Measurements from ENCODE around the gene ISG20L2.
A peak's percentile ranks its signal among the peaks of the same experiment; 100 is the strongest.

ISG20L2 gene

GRCh38 chr1:156752843-156753482, 24.4 kb upstream of the ISG20L2 start:
- no peak for DNase-seq

GRCh38 chr1:156751757-156752481, 23.4 kb upstream of the ISG20L2 start:
- peak; percentile 97 for DNase-seq

- DNase-seq = no peak
Measured at GRCh38 chr1:156751451-156751756, 22.8 kb upstream of the ISG20L2 start, which contains the start of gene HDGF. HDGF (minus strand) TSS chr1:156751675; CDS start chr1:156751429, 246 bp downstream.

DNA sequence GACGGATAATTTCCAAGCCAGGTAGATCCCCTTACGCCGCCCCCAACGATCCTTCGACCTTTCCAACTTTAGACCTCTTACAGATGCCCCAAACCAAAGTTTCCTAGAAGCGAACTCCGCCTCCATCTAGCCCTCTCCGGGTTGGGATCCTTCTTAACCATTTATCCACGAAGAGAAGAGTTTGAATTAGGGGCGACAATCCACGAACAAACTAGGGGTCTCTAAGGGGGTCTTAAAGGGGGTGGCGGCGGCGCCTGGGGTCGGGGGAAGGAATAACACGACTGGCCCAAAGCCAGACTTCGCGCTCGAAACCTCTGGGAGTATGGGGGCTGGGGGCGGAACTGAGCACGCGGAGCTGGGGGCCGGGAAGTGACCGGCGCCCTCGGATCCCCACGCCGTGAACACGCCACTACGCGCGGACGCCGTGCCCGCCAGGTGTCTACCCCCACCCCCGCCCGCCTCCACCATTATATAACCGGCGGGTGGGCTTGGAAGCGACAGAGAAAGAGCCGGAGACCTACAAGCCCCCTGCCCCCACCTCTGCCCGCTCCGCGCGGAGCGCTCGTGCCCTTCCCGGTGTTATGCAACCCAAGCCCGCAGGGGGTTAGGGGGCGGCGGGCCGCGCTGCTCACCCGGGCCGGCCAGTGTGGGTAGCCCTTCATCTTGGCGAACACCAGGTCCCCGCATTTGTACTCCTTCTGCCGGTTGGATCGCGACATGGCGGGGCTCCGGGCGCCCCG, 22.3 kb upstream of the ISG20L2 start:
- no peak for DNase-seq

- no peak for DNase-seq
Measured at GRCh38 chr1:156750191-156750672, 21.7 kb upstream of the ISG20L2 start.

DNA sequence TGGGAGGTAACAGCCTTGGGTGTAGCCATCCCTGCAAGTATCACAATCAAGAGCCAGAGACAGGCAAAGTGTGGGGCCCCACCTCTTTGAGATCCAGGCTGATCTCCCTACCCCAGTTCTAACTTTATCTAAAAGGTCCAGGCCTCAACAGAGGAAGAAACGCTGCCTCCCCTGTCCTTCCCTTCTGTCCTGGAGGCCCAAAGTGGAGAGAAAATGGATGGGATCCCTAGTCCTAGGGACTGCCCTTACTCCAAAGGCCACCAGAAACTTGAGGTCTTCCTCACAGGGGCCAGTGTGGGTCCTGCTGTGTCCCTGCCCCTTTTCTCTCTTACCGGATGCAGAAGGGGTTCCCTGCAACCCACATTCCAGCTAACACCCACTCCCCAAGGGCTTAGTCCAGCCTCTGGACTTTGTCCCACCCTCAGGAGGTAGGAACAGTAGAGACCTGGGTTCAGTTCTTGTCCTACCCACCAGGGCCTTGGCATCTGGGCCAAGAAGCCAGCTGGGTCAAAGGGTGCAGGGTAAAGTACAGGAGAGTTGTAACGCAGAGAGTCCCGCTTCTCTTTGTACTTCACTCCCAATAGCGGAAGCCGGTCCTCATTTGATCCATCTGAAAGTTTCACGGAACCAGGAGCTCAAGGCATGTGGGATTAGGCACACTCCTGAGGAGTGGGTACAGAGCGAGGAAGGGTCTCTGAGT, 21.0 kb upstream of the ISG20L2 start:
- no peak for DNase-seq

DNA sequence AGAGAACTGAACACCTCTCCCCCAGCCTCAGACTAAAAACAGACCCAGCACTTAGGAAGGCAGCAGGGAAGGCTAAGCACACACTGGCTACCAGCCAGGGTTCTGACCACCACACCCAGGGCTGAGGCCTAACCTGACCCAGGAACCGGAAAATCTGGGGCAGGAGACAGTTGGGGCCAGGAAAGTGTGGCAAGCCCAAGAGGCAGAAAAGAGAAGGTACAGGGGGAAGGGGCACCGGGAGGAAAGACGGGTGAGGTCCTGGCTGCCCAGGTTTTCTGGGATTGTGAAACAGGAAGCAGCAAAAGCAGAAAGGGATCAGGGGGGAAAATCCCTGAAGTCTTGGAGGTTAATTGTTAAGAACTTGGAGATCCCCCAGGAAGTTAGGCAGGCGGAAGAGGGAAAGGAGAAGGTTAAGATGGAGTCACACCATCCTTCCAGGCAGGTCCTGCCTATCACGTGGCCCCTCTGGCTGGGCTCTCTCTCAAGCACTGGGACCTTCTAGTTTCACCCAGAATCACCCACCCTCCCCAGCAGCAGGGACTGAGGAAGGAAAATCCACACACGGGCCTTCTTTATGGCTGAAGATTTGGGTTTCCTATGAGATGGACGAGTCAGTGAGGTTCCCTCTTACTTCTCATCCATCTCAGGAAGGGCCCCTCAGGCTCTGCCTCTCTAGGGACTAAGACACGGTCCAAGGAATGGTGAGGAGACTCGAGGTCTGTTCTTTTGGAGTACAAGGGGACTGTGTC, 20.3 kb upstream of the ISG20L2 start:
- DNase-seq = peak; percentile 52

DNA sequence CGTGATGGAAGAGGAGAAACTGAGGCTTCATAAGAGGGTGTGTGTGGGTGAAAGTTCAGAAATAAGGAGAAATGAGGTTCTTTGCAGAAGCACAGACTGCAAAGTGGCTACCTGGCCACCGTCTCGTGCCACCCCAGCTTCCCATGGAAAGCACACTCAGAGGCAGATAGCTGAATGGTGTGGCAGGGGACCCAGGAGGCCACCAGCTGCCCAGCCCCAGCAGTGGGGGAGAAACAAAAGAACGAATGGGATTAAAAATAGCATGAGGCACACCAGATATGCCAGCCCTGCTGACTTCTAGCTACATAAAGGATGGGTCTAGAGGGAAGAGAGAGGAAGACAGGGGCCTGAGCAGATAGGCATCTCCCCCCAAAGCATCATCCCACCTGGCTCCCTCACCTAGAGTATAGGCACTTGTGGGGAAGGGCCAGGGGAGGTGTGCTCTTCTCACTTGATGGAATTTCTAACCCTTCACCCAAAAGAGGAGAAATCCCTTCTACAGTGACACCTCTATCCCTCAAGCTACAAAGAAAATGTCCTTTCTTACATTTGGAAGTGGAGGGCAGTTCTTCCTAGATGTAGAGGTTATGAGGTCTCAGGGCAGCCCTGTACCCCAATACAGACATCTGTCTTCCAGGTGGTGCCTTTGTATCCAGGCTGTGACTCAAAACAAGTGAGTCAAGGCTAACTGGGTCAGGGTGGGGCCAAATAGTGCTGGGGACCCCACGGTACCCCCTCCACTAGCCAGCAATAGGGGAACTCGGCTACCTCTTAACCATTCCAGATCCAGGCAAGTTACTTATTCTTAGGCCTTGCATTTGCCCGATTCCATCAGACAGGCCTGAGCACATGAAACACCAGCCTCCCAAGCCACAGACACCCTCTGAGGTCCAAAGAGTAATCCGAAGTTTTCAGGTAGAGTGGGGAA, 19.4 kb upstream of the ISG20L2 start:
- DNase-seq = no peak

- peak; percentile 40 for DNase-seq
Measured at GRCh38 chr1:156746728-156747631, 18.4 kb upstream of the ISG20L2 start.

DNA sequence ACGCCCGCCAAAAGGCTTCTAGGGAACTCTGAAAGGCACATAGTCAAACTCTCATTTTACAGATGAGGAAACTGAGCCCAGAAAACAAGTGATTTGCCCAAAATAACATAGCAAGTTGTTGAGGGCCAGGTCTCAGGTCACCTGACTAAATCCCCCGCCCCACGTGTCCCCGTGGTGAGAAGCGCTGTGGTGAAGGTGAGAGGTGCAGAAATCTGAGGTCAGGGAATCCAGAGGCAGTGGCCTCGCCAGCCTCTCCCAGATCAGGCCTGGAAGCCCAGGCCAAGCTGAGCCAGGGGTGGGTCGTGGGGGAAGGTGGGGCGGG, 17.8 kb upstream of the ISG20L2 start:
- no peak for DNase-seq

GRCh38 chr1:156745881-156746280, 17.3 kb upstream of the ISG20L2 start:
- no peak for DNase-seq

DNA sequence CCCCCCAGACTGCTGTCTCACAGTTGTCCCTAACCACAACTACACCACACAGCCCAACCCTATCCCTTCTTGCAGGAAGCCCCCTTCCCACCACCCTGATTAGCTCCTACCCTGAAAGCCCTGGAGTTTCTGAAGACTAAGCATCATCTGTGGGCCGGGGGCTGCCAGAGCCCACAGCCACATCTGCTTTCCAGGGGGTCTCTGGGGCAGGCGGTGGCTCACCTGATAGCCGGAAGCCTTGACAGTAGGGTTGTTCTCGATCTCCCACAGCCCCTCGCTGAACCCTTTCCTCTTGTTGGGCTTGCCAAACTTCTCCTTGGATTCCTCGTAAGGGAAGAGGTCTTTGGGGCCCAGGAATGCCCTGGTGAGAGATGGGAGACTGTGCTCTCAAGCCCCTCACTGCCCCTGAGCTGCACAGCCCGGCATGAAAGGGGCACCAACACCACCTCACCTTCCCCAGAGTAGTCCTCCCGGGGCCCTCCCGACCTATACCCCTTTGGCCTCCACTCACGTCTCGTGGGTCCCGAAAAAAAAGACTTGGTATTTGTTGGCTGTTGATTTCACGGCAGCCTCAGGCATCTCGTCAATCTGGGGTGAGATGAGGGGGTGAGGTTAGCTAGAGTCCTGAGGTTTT, 16.3 kb upstream of the ISG20L2 start:
- peak; percentile 6 for DNase-seq

DNA sequence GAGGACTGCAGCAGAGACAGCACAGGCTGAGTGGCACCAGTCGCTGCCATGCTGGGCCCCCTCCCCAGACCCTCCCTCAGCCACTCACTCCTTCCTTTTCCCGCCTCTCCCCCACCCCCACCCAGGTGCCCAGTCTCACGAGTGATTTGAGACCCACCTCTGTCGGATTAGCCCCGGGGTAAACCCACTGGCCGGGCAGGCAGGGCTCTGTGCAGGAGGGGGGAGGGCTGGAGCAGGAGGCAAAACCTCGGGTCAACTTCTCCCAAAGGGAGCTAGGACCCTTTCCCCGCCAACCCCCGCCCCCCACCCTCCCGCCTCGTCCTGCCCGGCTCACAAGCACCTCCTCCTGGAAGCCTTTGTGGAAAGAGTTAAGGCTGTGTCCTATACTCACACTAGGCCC, 15.8 kb upstream of the ISG20L2 start:
- no peak for DNase-seq

DNA sequence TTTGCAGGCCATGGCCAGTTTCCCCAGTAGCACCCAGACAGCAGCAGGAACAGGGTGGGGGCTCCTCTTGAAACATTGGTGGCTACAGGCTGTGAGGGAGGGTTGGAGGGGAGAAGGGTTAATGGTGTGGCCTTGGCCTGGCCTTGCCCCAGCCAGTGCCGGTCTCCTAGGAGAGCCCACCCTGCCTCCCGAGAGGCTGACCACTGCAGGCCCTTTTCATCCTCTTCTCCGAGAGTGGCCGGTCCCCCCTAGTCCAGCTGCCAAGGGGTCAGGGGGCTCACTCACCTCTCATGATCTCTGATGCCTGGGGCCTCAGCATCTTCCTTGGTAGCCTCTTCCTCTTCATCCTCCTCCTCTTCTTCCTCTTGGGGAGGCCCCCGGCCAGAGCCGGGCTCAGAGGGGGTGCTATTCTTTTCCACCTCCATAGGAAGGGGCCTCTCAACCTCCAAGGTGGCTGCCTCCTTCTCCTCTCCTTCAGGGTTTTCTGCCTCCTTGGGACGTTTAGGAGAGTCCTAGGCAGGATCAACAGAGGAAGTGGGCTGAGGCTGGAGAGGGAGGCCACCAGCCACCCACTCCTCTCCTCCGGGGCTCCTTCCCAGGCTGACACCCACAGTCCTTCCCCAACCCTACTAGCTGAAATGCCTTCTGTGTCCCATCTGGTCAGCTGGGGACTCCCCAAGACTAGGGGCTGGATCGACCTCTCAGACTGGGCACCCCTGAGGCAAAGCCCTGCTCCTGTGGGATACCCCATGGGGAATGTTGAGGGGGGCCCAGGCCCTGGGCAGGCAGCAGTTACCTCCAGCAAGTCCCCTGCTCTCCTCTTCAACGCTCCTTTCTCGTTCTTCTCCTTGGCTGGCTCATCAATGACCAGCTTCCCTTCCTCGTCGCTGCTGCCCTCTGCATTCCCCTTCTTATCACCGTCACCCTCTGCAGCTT, 15.1 kb upstream of the ISG20L2 start:
- no peak for DNase-seq

DNA sequence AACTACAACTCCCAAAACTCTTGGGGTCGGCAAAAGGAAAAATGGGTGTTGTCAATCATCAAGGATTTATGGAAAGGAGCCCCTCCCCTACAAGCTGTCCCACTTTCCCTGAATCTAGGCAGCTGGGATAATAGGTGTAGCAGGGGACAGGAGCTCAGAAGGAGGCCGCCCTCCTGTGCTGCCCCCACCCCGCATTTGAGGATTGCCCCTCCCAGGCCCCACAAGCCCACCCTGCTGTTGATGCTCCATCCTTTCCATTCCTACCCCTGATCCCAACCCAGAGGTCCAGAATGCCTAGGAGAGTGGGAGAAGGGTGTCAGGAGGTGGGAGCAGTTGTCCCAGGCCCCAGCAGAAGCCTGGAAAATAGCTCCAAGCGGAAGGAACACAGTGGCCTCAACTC, 14.2 kb upstream of the ISG20L2 start:
- no peak for DNase-seq

DNA sequence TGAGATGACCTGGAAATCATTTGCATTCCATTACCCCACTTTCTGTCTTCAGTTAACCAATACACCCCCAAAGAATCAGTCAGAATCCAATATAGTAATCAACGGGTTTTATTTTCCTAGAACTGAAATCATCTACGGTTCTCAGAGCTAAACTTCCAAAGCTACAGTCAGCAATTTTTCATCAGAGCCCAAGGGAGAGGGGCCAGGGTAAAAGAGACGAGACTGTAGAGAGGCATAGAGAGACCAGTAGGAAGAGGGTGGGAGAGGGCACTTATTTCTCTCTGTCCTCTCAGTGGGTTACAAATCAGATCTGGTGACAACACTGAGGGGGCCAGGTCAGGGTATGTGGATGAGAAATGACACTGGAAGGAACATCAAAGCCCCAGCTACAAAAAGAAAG, 13.5 kb upstream of the ISG20L2 start:
- no peak for DNase-seq

GRCh38 chr1:156741481-156741983, 13.0 kb upstream of the ISG20L2 start:
- DNase-seq = no peak

DNA sequence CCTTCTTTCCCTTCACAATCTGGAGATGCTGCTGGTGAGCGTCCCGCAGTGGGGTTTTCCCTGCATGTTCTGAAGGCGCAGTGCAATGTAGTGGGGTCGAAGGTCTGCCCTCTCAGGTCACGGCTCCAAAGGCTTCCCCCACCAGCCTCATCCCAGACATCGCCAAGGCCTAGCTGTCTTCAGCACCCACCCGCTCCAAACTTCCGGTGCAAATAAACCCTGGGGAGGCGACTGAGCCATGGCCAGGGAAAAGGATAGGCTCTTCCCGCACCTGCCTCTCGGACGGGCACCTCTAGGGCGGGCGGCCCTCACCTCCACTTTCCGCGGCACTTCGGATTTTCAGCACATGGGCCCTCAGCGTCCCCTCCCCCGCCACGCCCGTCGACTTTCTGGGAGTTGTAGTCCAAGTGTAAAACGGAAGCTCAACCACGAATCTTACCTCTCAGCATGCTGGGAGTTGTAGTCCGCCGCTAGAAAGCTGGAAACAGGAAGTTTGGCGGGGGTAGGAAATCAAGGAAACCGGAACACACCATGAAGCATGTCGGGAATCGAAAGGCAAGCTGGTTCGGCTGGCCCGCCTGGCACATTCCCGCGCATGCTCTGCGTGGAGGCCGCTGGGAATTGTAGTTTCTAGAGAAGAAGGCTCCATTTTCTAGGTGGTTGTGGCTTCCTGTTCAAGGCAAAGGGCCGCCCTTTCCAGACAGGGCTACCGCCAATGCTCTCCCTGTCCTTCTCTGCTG, 12.3 kb upstream of the ISG20L2 start, which contains the start of gene MRPL24:
Gene MRPL24, minus strand, starts transcription at position 348 of the 740 bp plus-strand sequence. CDS start 2,384 bp downstream, outside the sequence.
- peak; percentile 99 for DNase-seq

All from GDM1 (cell line).